Measurements from ENCODE around the gene RAMP1.

GRCh38 chr2:237888389-237888788 is 29.0 kb downstream of the RAMP1 start:
- no peak for TF ChIP-seq CTCF (IDR thresholded peaks at IDR 0.05; ENCODE audit: poor library complexity, severe bottlenecking)
- TF ChIP-seq EZH2 (IDR thresholded peaks at IDR 0.05; ENCODE audit: borderline replicate concordance, insufficient read depth, low read length, poor library complexity, severe bottlenecking), result no peak
